Calu3 (cell line): Measurements from ENCODE around the gene VAV1. TPM values are rescaled to one million over a fixed set of nuclear protein-coding genes. Genes with fewer than 3 reads are reported as not detected.
"Not testable (repeated sequence)": the region's sequence is repeated elsewhere in the genome, so short reads cannot be mapped to it uniquely, and the experiment has no call there.

Experiments used
- BruUV-seq: library from RNA; stranded (reverse); fragments of 400-500 nt; replicated peaks from 2 replicates; lab custom pipeline; 2021; lab: Mats Ljungman, UMichigan
- CTCF ChIA-PET: fragments of 300-600 bp; sonication (Branson Sonifier 250); formaldehyde crosslinking; loops from one replicate; lab custom pipeline; 2022; ENCODE audit warnings: antibody characterized with exemption; lab: Charles Lee
- DNase-seq: peaks from one replicate; pipeline ENCODE4 v3.0.0; 2022
- H3K27ac Mint-ChIP-seq: one replicate; pipeline ENCODE4 v1.8.0; 2022; ENCODE audit warnings: mixed read lengths; ENCODE audit not compliant: unreplicated experiment
- H3K27me3 Mint-ChIP-seq: one replicate; pipeline ENCODE4 v1.8.0; 2022; ENCODE audit warnings: mixed read lengths; ENCODE audit not compliant: unreplicated experiment
- H3K36me3 Mint-ChIP-seq: one replicate; pipeline ENCODE4 v1.8.0; 2022; ENCODE audit warnings: mild to moderate bottlenecking, moderate library complexity, mixed read lengths; ENCODE audit not compliant: insufficient read depth, unreplicated experiment
- H3K4me1 Mint-ChIP-seq: one replicate; pipeline ENCODE4 v1.8.0; 2022; ENCODE audit warnings: mild to moderate bottlenecking, low read depth, mixed read lengths; ENCODE audit not compliant: unreplicated experiment
- H3K4me3 Mint-ChIP-seq: one replicate; pipeline ENCODE4 v1.8.0; 2022; ENCODE audit warnings: mild to moderate bottlenecking, low read depth, moderate library complexity, mixed read lengths; ENCODE audit not compliant: unreplicated experiment
- H3K9me3 Mint-ChIP-seq: one replicate; pipeline ENCODE4 v1.8.0; 2022; ENCODE audit warnings: low read depth, mixed read lengths; ENCODE audit not compliant: unreplicated experiment
- intact Hi-C: fragments of 100-400 bp; cut with micrococcal nuclease; formaldehyde crosslinking; loops from one replicate; pipeline ENCODE4 v1.10.0; 2022; ENCODE audit not compliant: unreplicated experiment
- total RNA-seq: library from RNA; stranded (reverse); gene quantifications from 2 replicates; pipeline ENCODE4 v1.2.3, GENCODE V29; 2022
- TF ChIP-seq, protein P1 (sequence below): fragments of 200-600 bp; IDR thresholded peaks from one replicate; pipeline ENCODE4 v1.8.0; 2022; ENCODE audit warnings: antibody characterized with exemption; ENCODE audit not compliant: unreplicated experiment

VAV1 gene
- total RNA-seq, 1 experiment from 2014 or later, result 0.28 TPM

DNA sequence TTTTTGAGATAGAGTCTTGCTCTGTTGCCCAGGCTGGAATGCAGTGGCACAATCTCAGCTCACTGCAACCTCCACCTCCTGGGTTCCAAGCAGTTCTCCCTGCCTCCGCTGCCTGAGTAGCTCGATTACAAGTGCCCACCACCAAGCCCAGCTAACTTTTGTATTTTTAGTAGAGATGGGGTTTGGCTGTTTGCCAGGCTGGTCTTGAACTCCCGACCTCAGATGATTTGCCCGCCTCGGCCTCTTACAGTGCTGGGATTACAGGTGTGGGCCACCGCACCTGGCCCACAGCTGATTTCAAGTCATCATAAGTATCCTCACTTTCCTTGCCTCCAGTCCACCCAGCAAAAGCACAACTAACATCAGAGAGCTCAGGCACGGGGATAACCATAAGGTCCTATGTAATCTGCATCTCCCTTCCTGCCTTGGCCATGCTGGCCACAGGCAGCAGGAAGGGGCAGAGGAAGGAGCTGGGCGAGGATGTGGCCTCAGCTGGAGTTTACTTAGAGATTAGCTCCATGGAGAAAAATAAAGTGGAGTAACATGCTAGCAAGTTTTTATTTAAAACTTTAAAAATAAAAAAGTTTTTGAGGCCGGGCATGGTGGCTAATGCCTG lies 91.9 kb downstream of the VAV1 start:
- TF ChIP-seq, protein P1, sequence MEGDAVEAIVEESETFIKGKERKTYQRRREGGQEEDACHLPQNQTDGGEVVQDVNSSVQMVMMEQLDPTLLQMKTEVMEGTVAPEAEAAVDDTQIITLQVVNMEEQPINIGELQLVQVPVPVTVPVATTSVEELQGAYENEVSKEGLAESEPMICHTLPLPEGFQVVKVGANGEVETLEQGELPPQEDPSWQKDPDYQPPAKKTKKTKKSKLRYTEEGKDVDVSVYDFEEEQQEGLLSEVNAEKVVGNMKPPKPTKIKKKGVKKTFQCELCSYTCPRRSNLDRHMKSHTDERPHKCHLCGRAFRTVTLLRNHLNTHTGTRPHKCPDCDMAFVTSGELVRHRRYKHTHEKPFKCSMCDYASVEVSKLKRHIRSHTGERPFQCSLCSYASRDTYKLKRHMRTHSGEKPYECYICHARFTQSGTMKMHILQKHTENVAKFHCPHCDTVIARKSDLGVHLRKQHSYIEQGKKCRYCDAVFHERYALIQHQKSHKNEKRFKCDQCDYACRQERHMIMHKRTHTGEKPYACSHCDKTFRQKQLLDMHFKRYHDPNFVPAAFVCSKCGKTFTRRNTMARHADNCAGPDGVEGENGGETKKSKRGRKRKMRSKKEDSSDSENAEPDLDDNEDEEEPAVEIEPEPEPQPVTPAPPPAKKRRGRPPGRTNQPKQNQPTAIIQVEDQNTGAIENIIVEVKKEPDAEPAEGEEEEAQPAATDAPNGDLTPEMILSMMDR, result no peak
- DNase-seq, result no peak
- Mint-ChIP-seq H3K27ac (no peak overlapping the region), H3K4me3 (no peak overlapping the region), H3K4me1 (peaks cover 8% of the 10 kb centered on the region), H3K27me3 (peaks cover 11% of the 10 kb centered on the region), H3K36me3 (peaks cover 13% of the 10 kb centered on the region), H3K9me3 (no peaks in the 10 kb centered on the region)
- CTCF ChIA-PET, result interaction anchor here (0.5 to 3.7 kb wide), 7 partner anchors 25 to 348 kb away, joined by 3 to 46 read pairs (median 5); partner anchors contain the start of genes GPR108 and SH2D3A
- no TSS peak for BruUV-seq
- intact Hi-C loops, result no loop called here

DNA sequence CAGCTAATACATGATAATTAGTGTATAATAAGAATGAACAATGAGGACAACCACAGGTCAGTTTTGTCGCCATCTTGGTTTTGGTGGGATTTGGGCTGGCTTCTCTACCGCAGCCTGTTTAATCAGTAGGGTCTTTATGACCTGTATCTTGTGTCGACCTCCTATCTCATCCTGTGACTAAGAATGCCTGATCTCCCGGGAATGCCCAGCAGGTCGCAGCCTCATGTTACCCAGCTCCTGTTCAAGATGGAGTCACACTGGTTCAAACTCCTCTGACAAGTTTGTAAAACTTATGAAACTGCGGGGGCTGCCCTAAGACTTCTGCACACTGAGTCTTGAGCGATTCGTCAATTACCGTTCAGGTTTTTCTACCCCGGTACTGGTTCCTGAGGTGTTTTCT lies 93.3 kb downstream of the VAV1 start:
- CTCF ChIA-PET, result interaction anchor here (0.6 to 0.7 kb wide), 2 partner anchors 709 to 937 kb away, joined by 3 to 4 read pairs; no protein-coding TSS in a partner anchor
- H3K4me1 Mint-ChIP-seq, result peaks cover 8% of the 10 kb centered on the region
- intact Hi-C loops, result no loop called here
- BruUV-seq, result no TSS peak
- no peak overlapping the region for H3K27ac Mint-ChIP-seq
- peaks cover 13% of the 10 kb centered on the region for H3K36me3 Mint-ChIP-seq
- no peak overlapping the region for H3K4me3 Mint-ChIP-seq
- H3K27me3 Mint-ChIP-seq, result peaks cover 11% of the 10 kb centered on the region
- TF ChIP-seq, protein P1, result no peak
- no peaks in the 10 kb centered on the region for H3K9me3 Mint-ChIP-seq
- no peak for DNase-seq

DNA sequence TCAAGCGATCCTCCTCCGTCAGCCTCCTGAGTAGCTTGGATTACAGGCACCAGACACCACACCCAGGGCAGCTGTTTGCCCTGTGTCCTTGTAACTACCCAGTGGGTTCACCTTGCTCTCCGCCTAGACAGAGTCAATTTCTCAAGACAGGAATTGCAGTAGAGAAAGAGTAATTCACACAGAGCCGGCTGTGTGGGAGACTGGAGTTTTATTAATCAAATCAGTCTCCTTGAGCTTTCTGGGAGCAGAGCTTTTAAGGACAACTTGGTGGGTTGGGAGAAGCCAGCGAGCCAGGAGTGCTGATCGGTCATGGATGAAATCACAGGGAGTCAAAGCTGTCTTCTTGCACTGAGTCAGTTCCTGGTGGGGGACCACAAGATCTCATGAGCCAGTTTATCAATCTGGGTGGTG lies 94.2 kb downstream of the VAV1 start:
- no peak for DNase-seq
- intact Hi-C loops, result no loop called here
- Mint-ChIP-seq H3K4me1 (peaks cover 8% of the 10 kb centered on the region), H3K27ac (no peak overlapping the region), H3K9me3 (no peaks in the 10 kb centered on the region), H3K27me3 (peaks cover 11% of the 10 kb centered on the region), H3K4me3 (no peak overlapping the region), H3K36me3 (peaks cover 13% of the 10 kb centered on the region)
- TF ChIP-seq, protein P1, result no peak
- CTCF ChIA-PET, result no interaction called here
- no TSS peak for BruUV-seq

DNA sequence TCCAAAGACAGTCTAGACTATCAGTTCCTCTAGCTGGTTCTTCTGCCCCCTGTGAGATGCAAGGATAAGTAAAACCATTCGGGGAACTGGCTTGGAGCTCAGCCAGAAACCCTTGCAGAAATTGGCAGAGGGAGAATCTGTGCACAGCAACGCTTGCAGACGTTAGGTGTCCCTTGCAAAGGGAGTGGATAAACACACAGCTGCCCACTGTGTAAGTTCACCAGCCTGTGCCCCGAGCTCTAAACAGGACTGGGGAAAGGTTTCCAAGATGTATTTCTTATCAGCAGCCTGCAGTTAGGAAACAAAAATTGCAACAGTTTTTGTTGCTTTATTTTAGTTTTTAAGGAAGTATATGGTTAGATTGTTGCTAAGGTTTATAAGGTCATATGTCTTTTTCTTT lies 95.8 kb downstream of the VAV1 start:
- Mint-ChIP-seq H3K27ac (no peak overlapping the region), H3K27me3 (peaks cover 13% of the 10 kb centered on the region), H3K9me3 (no peaks in the 10 kb centered on the region), H3K4me1 (no peaks in the 10 kb centered on the region), H3K36me3 (peaks cover 6% of the 10 kb centered on the region), H3K4me3 (no peak overlapping the region)
- DNase-seq, result no peak
- BruUV-seq, result no TSS peak
- intact Hi-C loops, result no loop called here
- CTCF ChIA-PET, result no interaction called here
- TF ChIP-seq, protein P1, result no peak

DNA sequence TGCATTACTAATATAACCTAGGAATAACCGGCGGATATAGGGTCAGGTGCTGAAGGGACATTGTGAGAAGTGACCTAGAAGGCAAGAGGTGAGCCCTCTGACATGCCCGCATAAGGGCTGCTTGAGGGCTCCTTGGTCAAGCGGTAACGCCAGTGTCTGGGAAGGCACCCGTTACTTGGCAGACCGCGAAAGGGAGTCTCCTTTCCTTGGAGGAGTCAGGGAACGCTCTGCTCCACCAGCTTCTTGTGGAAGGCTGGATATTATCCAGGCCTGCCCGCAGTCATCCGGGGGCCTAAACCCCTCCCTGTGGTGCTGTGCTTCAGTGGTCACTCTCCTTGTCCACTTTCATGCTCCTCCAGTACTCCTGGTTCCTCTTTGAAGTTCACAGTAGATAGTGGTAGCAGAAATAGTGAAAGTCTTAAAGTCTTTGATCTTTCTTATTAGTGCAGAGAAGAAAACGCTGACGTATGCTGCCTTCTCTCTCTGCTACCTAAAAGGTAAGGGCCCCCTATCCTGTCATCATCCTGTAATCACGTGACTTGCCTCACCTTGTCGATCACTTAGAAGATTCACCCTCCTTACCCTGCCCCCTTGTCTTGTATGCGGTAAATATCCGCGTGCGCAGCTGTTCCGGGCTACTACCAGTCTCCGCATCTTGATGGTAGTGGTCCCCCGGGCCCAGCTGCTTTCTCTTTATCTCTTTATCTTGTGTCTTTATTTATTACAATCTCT lies 96.8 kb downstream of the VAV1 start:
- DNase-seq, H3K9me3 Mint-ChIP-seq, H3K4me1 Mint-ChIP-seq, CTCF ChIA-PET, H3K36me3 Mint-ChIP-seq, H3K27ac Mint-ChIP-seq, H3K4me3 Mint-ChIP-seq, BruUV-seq, intact Hi-C loops: not testable (repeated sequence)
- peaks cover 20% of the 10 kb centered on the region for H3K27me3 Mint-ChIP-seq
